ENCODE measurements around the gene SORCS2.

Gene SORCS2

DNA sequence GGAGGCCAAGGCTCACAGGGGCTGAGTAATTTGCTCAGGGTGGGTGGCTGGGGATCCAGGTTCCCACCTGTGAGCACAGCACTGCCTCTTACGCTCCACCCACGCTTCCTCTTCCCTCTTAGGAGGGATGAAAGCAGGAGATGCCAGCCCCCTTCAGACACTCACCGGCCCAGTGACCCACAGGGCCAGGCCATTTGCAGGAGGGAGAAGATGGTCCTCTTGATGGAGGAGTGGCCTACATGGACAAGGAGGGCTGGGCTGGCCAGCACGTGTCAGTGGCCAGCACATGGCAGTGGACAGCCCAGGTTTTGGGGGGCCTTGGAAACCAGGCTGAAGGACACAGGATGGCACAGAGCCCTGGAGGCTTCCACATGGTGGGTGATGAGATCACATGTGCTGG is 350.4 kb downstream of the SORCS2 start:
- no peak for DNase-seq

- DNase-seq, result no peak
These were observed 353.9 kb downstream of the SORCS2 start for GRCh38 chr4:7546152-7546808.

DNA sequence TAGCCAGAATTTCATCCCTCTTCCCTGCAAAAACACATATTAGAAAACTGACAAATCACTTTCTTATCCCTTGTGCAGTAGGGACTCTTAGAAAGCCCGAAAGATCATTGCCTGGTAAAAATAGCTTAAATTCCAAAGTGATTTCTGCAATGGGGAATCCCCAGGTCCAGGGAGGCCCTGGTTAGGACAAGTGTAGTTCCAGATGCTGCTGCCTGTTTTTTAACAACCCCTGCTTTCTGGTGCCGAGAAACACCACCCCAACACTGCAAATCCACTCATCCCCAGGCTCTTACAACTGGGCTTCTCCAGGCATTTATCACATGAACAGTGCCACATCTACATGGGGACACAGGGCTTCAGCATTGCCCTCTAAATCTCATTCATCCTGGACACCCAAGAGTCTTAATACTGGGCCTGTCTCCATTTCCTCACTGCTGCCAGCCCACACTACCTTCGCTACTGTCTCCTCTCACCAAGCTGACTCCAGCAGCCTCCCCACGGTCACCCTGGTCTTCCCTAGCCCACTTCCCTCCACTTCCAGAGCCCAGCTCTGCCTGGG is 354.6 kb downstream of the SORCS2 start:
- DNase-seq, result no peak

GRCh38 chr4:7547368-7548040 is 355.2 kb downstream of the SORCS2 start:
- no peak for DNase-seq

- no peak for DNase-seq
These were observed 357.5 kb downstream of the SORCS2 start for GRCh38 chr4:7549866-7550265.

- no peak for DNase-seq
These were observed 360.1 kb downstream of the SORCS2 start for GRCh38 chr4:7552466-7552865.

DNA sequence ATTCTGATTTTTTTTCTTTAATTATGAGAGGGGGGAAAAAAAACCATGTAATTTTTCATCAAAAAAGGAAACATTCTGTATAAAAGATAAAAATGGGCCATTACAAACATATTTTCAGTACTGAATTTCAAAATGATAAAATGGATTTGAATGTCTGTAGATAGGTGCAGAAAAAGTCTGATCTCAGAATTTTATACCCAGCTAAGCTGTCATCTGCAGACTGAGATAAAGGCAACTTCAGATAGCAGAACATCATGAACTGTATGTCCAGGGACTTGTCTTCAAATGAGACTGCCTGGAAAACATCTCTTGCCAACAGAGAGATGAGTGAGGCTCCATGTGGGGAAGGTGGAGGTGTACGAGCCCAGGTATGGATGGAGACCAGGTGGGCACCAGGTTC is 360.9 kb downstream of the SORCS2 start:
- DNase-seq, result no peak

DNA sequence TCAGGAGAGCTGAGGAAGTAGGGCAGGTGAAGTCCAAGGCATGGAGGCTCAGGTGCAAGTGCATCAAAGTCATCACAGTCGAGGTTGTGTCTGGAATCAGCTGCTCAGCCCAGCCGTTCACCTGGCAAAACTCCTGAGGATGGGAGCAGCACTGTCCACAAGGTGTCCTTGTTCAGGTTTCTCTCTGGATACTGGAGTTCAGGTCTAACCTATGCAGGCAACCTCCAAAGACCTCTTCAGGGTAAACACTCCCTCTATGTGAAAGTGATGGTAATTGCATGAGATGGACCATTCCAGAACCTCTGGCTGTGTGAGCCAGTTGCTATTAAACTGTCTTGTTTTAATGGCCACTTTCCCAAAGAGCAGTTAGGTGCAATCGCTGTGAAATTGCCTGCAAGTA is 362.6 kb downstream of the SORCS2 start:
- no peak for DNase-seq

GRCh38 chr4:7556558-7556957 is 364.2 kb downstream of the SORCS2 start:
- DNase-seq, result no peak

- no peak for DNase-seq
These were observed 365.1 kb downstream of the SORCS2 start for GRCh38 chr4:7557456-7557855.

GRCh38 chr4:7558436-7558835 is 366.1 kb downstream of the SORCS2 start:
- no peak for DNase-seq

GRCh38 chr4:7559316-7559715 is 367.0 kb downstream of the SORCS2 start:
- no peak for DNase-seq

- no peak for DNase-seq
These were observed 367.5 kb downstream of the SORCS2 start for GRCh38 chr4:7559741-7560395.

DNA sequence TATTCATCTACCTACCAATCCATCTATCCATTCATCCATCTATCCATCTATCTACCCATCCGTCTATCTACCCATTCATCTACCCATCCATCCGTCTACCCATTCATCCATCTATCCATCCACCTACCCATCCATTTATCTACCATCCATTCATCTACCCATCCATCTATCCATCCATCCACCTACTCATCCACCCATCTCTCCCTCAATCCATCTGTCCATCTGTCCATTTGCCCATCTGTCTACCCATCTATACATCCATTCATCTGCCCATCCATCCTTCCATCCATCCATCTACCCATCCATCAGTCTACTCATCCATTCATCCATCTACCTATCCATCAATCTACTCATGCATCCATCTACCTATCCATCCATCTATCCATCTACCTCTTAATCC is 369.2 kb downstream of the SORCS2 start:
- DNase-seq, result no peak

DNA sequence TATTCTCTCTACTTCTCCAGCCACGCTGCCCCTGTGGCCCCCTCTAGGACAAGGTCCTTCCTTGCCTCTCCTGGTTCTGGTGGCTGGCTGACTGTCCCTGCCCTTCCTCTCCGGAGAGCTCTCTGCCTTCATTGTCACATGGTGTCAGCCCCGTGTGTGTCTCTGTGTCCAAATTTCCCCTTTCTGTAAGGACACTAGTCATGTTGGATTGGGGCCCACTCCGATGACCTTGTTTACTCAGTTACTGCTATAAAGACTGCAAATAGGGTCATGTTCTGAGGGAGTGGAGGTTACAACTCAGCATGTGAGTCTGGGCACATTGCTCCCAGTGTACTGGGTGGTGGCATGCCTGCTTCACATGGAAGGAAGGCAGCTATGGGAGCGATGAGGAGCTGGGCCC is 371.9 kb downstream of the SORCS2 start:
- no peak for DNase-seq

DNA sequence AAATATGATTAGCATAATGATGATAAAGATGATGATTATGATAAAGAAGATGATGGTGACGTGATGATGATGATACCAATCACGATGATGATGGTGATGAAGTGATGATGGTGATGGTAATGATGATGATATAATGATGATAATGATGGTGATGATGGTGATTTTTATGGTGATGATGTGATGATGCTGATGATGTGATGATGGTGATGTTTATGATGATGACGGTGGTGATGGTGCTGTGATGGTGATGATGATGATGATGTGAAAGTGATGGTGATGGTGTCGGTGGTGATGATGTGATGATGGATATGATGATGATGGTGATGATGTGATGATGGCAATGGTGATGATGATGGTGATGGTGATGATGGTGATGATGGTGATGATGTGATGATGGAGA is 373.1 kb downstream of the SORCS2 start:
- no peak for DNase-seq

DNA sequence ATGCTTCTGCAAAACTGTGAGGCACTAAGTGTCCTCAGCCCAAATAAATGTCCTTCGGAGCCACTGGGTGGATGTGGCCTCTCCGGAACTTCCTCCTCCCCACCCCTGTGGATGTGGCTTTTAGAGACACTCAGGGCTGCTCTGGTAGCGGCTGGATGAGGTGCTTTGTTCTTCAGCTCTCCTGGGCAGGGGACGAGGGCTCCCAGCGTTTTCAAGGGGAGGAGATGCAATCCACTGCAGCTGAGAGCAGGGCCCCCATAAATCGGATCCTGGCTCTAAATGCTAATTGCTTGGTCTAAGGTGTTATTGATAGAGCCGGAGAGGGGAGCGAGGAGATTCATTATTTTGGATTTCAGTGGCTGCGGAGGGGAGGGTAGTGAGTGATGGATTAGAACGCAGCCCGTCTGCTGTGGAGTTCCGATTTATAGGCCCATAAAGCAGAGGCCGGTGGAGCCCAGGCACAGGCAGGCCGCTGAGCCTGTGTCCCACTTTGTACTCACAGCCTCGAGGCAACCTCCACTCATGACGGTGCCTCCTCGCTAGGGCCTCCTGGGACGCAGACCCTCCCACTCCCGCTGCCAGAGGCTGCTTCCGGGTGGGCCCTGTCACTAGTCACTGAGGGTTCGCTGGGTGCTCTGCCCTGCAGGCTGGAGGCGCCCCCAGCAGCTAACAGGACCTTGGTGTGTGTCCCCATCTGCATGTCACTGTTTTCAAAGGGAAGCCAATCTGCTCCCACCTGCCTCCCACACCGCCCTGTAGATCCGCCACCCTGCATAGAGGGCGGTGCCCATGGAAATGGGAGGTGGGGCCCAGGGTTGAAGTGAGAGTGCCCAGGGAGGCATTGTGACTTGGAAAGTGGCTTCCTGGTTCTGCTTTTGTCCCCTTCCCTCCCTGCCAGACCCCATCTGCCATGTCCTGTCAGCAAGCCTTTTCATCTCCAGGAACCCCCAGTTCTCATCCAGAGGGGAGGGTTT is 377.8 kb downstream of the SORCS2 start:
- no peak for DNase-seq

DNA sequence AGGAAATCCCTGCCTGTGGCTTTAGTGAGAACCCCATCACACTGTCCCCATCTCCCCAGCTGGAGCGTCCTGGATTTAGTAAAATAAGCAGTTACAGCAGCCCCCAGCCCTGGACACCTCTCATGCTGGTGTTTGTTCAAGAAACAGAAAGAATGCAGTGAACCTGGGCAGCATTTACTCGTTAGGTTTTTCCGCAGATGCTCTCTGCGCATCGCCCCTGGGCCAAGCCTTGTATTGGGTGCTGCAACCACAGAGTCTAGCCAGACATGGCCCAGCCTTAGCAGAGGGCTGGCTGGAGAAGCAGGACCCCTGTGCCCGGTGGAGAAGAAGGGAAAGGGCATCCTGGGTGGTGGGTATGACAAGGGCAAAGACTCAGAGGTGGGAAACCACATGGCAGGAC is 378.7 kb downstream of the SORCS2 start:
- DNase-seq, result no peak

DNA sequence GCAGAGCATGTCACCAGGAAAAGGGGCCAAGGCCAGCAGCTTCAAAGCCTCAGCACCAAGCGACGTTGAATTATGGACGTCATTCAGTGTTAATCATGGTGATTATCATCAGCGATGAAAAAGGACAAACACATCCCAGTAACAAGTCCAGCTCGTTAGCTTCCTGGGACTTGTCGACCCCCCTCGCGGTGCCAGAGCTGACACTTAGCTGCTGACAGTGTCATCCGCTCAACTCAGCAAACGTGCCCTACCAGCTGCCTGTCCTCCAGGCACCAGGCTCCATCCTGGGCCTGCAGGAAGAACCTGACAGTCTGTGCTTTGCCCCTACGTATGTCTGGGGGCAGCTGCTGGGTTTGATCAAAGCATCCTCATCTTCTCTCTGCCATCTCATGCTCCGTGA is 379.4 kb downstream of the SORCS2 start:
- no peak for DNase-seq

- no peak for DNase-seq
These were observed 380.6 kb downstream of the SORCS2 start for GRCh38 chr4:7572894-7573293.

GRCh38 chr4:7573576-7574091 is 381.3 kb downstream of the SORCS2 start:
- no peak for DNase-seq

DNA sequence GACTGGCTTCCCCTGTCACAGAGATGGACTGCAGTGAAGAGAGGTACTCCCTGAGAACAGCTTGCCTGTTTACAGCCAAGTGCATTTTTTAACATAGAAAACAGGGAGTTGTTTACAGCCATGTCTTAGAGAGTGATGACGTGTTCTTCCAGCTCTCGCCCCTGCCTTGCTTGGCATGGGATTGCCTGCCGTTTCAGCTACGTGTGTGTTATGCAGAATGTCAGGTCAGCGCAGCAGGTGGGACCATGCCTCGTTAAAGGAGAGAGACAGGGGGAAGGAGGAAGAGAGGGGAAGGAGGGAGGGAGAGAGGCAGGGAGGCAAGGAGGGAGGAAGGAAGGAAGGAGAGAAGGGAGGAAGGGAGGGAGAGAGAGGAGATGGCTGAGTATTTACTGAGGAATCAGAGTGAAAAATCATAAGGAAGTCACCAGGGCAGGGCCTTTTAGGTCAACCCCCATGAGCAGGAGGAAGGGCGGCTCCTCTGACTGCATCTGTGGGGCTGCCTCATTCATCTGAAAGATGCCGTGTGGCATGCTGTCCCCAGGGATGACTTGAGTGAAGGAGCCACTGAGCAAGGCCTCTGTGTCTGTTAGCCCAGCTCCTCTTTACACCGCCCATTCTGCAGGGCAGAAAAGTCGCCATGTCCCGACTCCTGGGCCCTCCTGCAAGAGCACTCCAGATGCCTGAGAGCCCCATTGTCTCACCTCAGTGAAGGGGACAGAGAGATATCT is 382.1 kb downstream of the SORCS2 start:
- DNase-seq, result no peak
